ENCODE data around the gene ZNF398.

Gene ZNF398

DNA sequence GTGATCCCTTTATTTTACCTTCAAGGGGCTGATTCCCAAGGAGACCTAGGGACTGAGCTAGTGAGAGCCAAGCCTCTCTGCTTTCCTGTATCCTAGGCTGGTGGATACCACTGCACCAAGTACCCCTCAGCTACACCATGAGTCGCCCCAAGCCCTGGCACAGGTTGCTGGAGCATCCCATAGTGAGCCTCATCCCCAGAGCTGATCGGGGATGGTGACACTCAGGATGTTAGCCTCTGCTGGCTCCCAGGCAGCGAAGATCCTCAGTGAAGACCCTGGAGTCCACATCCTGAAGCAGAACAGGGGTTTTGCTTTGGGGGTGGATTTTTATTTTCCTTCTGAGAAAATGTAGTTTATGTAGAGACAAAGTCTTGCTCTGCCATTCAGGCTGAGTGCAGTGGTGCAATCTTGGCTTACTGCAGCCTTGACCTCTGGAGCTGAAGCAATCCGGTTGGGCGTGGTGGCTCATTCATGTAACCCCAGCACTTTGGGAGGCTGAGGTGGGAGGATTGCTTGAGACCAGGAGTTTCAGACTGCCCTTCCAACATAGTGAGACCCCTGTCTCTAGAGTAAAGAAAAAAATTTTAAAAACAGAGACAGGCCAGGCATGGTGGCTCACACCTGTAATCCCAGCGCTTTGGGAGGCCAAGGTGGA lies 79.7 kb downstream of the ZNF398 start:
- DNase-seq = no peak

DNA sequence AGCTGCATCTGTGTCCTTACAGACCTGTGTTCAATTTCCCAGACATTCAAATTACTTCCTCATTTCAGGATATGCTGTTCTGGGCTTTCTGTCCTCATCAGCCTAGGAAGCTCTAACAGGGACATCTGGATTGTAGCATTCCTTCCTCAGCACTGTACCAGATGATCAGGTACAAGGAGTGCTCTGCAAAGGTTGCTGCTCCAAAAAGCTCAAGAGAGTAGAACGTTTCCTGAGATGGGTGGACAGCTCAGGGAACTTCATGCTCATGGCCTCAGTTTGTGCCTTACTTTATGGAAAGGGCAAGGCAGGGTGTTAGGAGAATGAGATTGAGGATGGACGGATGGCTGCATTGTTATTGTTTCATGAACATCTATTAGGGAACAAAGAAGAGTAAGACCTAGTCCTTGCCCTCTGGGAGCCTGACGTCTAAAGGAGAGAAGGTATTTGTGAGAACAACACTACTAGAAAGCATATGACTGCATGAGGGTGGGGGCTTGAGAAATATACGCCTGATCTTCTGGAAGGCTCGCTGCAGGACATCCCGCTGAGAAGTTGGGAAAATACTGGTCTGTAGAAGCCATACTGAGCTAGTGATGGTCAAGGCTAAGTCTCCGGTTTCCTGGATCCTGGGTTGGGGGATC lies 81.7 kb downstream of the ZNF398 start:
- no peak for DNase-seq

DNA sequence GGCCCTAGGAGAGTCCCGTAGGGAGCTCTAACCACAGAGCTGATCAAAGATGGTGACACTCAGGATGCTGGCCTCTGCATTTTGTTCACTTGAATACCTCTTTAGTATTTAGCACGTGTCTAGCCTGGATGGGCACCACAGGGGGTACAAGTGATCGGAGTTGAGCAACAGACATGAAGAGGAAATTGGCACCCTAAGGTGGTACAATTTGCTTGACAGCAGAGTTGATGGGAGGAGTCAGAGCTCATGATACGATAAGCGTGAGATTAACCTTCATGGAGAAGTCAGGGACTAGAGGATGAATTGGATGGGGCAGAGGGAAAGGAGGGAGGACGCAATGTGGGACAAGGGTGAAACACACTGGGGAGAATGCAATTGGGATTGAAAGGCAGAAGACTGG lies 82.3 kb downstream of the ZNF398 start:
- DNase-seq = no peak

DNA sequence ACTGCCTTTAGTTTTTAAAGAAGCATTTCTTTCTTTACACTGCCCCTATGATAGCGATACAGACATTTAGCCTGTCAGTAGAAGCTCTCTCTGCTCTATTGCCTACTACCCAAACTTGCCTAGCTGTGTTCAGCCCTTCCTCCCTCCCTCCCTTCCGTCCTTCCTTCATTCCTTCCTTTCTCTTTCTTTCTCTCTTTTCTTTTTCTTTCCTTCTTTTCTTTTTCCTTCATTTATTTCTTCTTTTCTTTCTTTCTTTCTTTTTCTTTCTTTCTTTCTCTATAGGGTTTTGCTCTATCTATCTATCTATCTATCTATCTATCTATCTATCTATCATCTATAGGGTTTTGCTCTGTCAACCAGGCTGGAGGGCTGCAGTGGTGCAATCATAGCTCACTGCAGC lies 85.1 kb downstream of the ZNF398 start:
- DNase-seq = no peak

Data from NCI-H1048 (cell line).